GM19455 (cell line): ENCODE measurements around the gene C11orf16.
"Not testable (repeated sequence)": the region's sequence is repeated elsewhere in the genome, so short reads cannot be mapped to it uniquely, and the experiment has no call there.

Experiments
- ATAC-seq: cut with Tn5 transposase; IDR thresholded peaks from one replicate; pipeline ENCODE4 v1.9.1; 2021; ENCODE audit not compliant: unreplicated experiment

The C11orf16 gene

DNA sequence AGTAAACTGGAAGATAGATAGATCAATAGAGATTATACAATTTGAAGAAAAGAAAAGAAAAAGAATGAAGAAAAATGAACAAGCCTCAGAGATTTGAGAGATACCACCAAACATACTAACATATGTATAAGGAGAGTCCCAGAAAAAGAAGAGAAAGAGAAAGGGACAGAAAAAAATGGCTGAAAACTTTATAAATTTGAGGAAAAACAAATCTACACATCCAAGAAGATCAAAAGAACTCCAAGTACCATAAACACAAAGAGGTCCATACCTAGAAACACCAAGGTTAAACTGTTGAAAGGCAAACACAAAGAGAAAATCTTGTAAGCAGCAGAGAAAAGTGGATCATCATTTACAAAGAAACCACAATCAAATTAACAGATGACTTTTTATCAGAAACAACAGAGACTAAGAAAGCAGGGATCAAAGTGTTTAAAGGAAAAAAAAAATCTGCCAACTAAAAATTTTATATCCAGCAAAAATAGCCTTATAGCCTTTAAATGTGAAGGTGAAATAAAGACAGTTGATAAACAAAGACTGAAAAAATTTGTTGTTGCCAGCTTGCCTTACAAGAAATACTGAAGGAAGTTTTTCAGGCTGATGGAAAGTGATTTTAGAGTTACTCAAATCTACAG lies 33.5 kb downstream of the C11orf16 start:
- ATAC-seq: no peak

DNA sequence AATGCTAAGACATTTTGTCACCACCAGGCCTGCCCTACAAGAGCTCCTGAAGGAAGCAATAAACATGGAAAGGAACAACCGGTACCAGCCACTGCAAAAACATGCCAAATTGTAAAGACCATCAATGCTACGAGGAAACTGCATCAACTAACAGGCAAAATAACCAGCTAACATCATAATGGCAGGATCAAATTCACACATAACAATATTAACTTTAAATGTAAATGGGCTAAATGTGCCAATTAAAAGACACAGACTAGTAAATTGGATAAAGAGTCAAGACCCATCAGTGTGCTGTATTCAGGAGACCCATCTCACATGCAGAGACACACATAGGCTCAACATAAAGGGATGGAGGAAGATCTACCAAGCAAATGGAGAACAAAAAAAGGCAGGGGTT lies 41.6 kb downstream of the C11orf16 start:
- not testable (repeated sequence) for ATAC-seq

DNA sequence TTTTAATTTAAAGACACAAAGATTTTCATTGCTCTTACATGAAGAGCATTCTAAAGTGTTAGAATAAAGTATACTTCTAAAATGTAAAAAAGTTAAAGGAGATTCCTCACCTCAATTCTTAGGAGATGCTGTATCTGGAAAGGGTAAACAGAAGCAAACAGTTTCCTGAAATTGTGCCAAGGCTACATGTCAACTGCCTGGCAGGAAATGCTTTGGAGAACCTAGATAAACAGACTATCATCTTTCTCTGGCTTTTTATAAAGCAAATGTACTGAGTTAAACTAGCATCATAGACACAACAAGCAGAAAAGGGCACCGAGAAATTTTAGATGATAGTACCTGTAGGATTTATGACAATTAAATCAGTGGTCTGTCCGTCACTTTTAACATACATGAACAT lies 46.4 kb downstream of the C11orf16 start:
- no peak for ATAC-seq

DNA sequence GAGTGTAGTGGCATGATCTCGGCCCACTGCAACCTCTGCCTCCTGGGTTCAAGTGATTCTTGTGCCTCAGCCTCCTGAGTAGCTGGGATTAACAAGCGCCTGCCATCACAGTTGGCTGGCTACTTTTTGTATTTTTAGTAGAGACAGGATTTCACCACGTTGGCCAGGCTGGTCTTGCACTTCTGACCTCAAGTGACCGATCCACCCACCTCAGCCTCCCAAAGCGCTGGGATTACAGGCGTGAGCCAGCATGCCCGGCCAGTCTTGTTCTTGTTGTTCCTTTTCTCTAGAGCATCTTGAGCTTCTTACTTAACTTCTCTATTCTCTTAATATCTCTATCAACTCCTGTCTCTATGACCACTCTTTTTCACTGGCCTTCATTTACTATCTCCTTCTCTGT lies 51.2 kb downstream of the C11orf16 start:
- ATAC-seq: not testable (repeated sequence)

DNA sequence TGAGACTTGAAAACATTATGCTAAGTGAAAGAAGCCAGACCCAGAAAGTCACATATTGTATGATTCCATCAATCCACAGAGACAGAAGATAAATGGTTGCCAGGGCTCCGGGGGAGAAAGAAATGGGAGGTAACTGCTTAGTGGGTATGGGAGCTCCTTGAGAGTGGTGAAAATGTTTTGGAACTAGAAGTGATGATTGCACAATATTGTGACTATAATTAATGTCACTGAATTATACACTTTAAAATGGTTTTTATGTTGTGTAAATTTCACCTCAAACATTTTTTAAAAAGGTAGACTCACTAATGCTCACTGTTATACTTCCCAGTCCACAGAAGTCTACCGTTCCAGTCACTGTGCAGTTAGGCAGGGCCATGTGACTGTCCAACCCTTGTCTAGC lies 54.0 kb downstream of the C11orf16 start:
- ATAC-seq: no peak

DNA sequence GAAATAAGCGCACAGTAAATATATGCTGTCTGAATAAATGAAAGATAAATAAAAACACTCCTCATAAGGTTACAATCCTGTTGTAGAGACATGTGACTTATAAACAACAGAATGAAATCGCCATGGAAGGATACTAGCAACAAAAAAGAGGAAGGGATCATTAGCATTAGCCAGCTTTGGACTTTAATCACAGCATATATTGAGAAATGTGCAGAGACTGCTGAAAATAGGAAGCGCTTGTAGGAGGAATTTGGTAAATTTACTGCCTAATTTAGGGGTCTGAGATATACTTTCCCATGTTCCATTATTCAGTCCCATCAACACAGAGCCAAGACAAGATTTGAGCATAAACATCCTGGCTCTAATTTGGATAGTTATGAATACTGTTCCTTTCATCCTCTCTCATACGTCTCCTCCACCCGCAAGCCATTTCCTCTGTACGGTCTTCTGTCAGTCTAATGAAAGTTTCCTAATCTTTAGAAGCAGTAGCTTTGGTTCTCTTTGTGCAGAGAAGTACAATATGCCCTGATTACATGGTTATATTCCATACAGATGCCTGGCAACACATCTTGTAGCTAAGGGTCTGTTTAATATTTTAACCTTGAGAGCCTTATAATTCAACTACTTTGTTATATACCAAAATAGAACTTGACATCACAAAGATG lies 58.9 kb downstream of the C11orf16 start:
- ATAC-seq: no peak

DNA sequence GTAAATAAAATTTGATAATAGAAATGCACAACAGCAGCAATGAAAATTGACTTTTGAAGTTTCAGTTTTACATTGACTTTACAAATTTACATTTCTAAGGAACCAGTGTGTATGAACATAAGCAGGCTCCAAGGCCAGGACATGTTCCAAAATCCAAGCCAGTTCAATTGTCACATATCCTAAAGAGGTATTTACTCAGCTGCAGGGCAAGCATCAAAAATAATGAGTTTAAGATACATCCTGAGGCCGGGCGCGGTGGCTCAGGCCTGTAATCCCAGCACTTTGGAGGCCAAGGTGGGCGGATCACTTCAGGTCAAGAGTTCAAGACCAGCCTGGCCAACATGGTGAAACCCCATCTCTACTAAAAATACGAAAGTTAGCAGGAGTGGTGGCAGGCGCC lies 60.8 kb downstream of the C11orf16 start:
- ATAC-seq: no peak

DNA sequence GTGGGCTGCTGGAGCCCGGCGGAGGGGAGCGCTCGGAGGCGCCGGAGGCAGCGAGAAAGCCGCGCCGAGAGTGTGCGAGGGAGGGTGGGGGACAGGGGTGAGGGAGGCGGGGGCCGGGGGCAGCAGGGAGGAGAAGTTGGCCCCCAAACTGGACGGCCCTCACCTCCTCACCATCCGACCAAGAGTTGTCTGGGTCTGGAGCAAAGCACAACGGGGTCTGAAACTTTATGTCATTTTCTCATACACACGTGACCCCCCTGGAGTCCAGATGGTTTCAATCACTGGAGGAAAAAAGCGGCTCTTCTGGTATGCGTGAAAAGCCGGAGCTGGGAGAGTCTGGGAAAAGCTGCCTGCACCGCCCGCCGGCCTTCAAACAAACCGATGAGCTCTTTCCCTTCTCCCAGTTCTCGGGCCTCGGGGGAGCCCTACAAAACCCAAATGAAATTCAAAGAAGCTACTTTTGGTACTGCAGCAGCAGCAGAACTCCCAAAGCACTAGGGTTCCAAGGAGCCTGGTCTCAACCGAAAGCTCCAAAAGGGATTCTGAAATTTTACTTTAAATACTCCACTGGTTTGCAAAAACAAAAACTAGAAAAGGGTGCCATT lies 61.5 kb downstream of the C11orf16 start:
- ATAC-seq: no peak

DNA sequence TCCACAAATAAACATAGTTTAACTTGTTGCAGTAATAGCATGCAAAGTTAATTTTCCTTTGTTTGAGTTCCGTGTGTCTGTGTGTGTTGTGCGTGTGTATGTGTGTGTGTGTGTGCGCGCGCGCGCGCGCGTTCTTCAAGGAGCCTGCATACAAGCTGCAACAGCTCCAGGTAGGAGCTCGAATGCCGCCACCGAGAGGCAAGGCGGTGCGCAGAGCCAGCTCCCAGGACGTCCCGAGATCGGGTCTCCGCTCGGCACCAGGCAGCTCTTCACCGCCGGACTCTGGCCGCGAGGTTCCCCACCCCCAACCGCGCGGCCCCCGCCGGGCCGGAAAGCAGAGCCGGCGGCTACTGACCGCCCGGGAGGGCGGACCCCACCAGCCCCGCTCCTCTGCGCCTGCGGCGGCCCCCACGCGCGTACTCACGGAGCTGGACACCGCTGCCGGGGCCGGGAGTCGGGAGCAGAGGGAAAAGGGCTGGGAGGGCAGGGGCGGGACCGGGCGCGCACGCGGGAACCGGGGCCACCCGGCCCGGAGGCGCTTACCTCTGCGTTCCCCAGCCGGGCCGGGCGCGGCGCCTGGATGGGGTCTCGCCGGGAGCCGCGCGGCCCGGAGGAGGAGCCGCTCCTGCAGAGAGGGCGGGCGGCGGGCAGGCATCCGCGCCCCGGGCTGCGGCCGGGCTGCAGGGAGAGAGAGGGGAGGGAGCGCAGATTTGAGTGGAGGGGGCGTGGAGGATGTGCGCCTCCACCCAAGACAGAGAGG lies 62.2 kb downstream of the C11orf16 start:
- no peak for ATAC-seq
